ENCODE results near the gene TBX18.

Gene TBX18

GRCh38 chr6:84669945-84670344, 94.5 kb downstream of the TBX18 start:
- no peak overlapping the region for H3K4me3 ChIP-seq (ENCODE audit: control insufficient read depth, low read depth, low read length)
- no peak for TF ChIP-seq CTCF (conservative IDR thresholded peaks at IDR 0.05; ENCODE audit: control insufficient read depth, insufficient read depth, low read depth, low read length)
- no peak for DNase-seq (ENCODE audit: low read depth)

GRCh38 chr6:84667252-84668213, 96.9 kb downstream of the TBX18 start:
- TF ChIP-seq CTCF (conservative IDR thresholded peaks at IDR 0.05; ENCODE audit: control insufficient read depth, insufficient read depth, low read depth, low read length): no peak
- no peak for DNase-seq (ENCODE audit: low read depth)
- H3K4me3 ChIP-seq (ENCODE audit: control insufficient read depth, low read depth, low read length): no peak overlapping the region

GRCh38 chr6:84665401-84665800, 99.0 kb downstream of the TBX18 start:
- TF ChIP-seq CTCF (conservative IDR thresholded peaks at IDR 0.05; ENCODE audit: control insufficient read depth, insufficient read depth, low read depth, low read length): no peak
- no peak overlapping the region for H3K4me3 ChIP-seq (ENCODE audit: control insufficient read depth, low read depth, low read length)
- DNase-seq (ENCODE audit: low read depth): no peak

GRCh38 chr6:84663866-84664265, 100.5 kb downstream of the TBX18 start:
- TF ChIP-seq CTCF (conservative IDR thresholded peaks at IDR 0.05; ENCODE audit: control insufficient read depth, insufficient read depth, low read depth, low read length): no peak
- DNase-seq (ENCODE audit: low read depth): no peak
- H3K4me3 ChIP-seq (ENCODE audit: control insufficient read depth, low read depth, low read length): no peak overlapping the region

- H3K4me3 ChIP-seq (ENCODE audit: control insufficient read depth, low read depth, low read length): no peak overlapping the region
- no peak for TF ChIP-seq CTCF (conservative IDR thresholded peaks at IDR 0.05; ENCODE audit: control insufficient read depth, insufficient read depth, low read depth, low read length)
- peak; percentile 51 for DNase-seq (ENCODE audit: low read depth)
These were observed 106.9 kb downstream of the TBX18 start for GRCh38 chr6:84657486-84657885.

GRCh38 chr6:84657025-84657424, 107.4 kb downstream of the TBX18 start:
- H3K4me3 ChIP-seq (ENCODE audit: control insufficient read depth, low read depth, low read length): no peak overlapping the region
- DNase-seq (ENCODE audit: low read depth): no peak
- TF ChIP-seq CTCF (conservative IDR thresholded peaks at IDR 0.05; ENCODE audit: control insufficient read depth, insufficient read depth, low read depth, low read length): no peak
